HTERT RPE-1 (cell line): Measurements from ENCODE around the gene S100A4.

Experiments used
- in situ Hi-C: fragments of 300-500 bp; cut with MboI; formaldehyde crosslinking; loops from 4 replicates; pipeline ENCODE4 v1.14.3; 2020; ENCODE audit warnings: low sequenced_read_pairs

The S100A4 gene

DNA sequence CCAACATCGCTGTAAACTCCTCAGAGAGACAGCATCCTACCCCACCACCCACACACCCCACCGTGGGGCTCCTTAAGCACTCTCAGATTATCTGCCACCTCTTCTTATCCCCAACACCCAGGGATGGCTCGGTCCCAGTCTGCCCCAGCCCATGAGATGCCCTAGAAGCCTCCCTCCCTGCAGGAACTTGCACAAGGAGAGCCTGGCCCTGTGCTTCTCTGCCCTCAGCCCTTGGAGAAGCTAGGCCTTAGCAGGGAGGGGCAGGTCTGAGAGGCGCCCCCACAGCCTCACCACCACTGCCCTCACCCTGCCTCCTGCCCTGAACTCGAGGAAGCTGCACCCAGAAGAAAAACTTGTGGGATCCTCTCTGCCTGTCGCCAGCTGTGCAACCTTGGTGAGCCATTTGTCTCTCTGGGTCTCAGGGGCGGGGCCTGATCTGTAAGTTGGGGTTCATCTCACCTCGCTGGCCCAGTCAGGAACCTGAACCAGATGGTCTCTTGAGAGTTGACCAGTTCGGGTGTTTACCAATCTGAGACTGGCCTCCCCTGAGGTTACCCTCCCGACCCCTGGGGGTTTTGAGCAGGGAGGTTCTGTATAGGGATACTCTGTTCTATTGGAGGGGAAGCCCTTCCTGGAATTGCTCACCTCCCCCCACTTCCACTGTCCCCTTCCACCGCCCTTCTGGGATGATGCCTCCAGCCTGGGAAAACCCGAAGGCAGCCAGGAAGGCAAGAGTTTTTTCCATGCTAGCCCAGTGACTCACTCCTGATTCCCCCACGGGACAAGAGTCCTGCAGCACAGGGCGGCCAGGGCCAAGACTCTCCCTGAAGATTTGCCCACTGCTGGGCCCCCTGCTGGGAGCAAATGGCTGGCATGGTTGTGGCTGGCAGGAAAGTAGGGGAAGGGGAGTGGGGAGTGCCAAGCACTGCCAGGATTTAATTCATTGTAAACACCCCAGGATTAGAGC is 3.4 kb upstream of the S100A4 start, which contains the start of gene S100A3:
Gene S100A3 (minus strand): TSS at position 537 of the 967 bp plus-strand sequence. CDS start 773 bp downstream, outside the sequence.
- in situ Hi-C loops, result no loop called here

DNA sequence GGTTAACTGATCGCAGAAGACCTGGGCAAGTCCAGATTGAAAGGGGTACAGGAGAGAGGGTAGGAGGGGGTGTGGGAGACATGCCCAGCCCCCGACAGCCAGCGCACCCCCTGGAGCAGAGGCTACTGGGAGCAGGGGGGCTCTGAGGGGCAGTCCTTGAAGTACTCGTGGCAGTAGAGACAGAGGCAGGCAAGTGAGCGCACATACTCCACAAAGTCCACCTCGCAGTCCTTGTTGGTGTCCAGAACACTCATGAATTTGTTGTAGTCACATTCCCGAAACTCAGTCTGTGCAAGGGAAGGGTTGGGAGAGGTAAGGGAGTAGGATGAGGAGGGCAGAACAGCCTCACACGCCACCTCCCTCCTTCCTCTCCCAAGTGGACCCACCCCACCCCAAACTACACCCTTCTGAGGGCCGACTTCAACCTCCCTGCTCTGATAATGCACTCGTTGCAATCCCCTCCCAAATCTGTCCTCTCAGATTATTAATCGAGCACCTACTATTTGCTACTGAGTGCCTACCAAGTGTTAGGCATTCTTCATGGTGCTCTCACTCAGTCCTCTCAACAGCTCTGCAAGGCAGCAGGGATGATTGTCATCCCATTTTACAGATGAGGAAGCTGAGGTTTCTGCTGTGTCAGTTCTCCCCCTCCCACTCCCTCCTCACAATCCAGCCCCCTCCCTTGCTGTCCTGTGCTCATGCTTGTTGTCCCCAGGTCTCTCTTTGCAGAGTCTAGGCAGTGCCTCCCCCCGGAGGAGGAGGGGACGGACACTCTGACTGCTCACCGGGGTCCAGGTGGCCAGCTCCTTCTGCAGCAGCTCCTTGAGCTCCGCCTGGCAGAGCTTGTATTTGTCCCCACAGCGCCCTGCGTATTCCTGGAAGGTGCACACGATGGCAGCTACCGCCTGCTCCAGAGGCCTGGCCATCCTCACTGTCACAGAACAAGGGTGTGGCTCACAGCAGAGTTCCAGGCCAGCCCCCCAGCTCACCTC is 2.2 kb upstream of the S100A4 start:
- in situ Hi-C loops, result no loop called here

DNA sequence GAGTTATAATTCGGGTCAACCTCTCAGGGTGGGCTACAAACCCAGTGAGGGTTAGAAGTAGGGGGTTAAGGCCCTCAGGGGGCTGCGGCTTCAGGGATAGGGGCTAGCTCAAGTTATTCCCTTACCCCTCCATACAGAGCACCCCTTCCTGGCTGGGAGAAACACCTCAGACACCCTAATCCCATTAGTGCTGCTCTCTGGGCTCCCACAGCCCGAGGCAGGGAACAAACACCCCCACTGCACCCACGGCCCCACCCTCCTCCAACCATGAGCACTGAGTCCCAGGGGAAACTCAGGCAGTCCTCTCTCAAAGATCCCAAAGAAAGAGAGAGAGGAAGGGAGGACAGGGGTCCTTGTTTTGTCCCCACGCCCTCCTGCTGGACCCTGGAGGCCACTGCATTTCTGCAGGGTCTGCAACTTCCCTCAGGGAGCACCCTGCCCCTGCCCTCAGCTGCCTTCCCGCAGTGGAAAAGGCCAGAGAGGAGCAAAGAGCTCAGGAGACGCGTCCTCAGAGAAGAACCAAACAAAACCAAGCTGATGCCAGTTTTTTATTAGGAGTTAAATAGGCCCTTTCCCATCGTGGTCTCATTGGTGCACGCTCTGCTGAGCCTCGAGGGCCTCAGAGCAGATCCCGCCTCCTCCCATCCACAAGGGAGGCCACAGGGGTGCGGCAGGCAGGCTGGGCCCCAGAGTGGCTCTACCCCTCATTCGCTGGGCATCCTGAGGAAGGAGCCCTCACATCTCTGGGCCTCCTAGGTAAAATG is 1.4 kb upstream of the S100A4 start:
- in situ Hi-C loops, result no loop called here

DNA sequence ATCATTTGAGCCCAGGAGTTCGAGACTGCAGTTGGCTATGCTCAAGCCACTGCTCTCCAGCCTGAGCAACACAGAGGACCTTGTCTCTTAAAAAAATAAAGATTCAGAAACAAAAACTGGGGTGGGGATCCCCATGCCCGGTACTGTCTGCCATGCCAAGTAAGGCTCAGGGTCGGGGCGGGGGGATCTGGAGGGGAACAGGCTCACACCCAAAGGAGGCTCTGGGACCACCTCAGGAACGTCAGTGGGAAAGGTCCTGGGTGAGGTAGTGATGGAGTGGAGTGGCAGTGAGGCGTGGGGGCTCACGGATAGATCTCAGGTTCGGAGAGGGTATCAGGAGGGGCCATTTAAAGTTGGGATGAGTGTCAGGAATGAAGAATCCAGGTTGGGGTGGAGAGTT is 765 bp upstream of the S100A4 start:
- in situ Hi-C loops, result no loop called here

DNA sequence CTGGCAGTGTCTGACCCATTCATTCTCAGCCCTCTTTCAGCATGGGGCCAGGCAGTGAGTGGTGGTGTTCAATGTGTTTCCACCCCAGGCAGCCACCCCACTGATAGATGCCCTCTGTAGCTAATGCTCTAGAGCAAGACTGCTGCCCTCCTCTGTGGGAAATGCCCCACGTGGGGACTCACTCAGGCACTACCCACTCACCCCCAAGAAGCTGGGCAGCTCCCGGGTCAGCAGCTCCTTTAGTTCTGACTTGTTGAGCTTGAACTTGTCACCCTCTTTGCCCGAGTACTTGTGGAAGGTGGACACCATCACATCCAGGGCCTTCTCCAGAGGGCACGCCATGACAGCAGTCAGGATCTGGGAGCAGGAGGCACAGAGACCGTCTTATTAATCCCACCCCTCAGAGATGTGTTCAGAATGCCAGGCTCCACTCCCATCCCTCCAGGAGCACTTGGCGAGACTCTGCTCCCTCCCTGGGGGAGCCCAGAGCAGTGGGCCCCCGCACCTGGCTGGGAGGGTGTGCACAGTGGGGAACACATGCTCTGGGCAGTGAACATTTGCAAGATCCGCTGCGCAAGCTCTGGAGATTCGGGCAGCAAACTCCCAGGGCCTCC is 1.0 kb downstream of the S100A4 start:
- in situ Hi-C loops, result no loop called here

DNA sequence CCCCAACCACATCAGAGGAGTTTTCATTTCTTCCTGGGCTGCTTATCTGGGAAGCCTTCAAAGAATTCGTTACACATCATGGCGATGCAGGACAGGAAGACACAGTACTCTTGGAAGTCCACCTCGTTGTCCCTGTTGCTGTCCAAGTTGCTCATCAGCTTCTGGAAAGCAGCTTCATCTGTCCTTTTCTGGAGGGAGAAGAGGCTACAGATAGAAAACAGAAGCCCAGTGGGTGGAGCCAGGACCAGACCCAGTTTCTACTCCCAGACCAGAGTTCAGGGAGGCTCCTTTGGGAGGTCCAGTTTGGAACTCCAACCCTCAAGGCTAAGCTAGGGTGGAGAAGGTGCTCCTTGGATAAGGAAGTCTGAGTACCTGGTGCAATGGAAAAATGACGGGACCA is 1.9 kb downstream of the S100A4 start:
- in situ Hi-C loops, result no loop called here

DNA sequence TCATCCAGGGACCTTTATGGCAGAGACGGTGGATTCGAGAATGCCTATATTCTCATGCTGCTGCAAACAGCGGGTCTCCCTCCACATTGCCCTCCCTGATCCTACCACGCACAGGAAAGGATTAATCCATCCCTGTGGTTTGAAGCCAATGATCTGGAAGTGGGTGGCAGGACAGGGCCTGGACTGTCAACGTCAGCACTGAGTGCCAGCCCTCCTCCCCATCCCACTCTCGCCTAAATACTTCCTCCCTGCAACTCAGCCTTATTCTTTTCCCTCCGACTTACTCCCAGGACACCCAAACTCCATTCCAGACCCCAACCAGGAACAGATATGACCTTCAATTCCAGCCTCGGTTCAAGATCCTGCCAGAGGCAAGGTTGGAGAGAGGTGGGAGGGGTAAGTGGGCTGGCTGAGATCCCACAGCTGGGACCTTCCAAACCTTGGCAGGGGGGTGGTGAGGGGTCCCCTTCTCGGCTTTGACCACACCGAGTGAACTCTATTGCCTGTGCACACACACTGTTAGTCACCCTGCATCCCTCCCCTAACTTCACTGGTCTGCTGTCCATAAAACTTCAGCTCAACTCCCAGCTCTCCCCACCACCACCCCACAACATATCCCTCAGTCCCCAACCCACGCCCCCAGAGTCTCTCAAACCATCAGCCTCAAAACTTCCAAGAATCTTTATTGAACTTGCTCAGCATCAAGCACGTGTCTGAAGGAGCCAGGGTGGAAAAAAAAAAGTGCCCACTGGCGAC is 2.5 kb downstream of the S100A4 start:
- in situ Hi-C loops, result no loop called here

DNA sequence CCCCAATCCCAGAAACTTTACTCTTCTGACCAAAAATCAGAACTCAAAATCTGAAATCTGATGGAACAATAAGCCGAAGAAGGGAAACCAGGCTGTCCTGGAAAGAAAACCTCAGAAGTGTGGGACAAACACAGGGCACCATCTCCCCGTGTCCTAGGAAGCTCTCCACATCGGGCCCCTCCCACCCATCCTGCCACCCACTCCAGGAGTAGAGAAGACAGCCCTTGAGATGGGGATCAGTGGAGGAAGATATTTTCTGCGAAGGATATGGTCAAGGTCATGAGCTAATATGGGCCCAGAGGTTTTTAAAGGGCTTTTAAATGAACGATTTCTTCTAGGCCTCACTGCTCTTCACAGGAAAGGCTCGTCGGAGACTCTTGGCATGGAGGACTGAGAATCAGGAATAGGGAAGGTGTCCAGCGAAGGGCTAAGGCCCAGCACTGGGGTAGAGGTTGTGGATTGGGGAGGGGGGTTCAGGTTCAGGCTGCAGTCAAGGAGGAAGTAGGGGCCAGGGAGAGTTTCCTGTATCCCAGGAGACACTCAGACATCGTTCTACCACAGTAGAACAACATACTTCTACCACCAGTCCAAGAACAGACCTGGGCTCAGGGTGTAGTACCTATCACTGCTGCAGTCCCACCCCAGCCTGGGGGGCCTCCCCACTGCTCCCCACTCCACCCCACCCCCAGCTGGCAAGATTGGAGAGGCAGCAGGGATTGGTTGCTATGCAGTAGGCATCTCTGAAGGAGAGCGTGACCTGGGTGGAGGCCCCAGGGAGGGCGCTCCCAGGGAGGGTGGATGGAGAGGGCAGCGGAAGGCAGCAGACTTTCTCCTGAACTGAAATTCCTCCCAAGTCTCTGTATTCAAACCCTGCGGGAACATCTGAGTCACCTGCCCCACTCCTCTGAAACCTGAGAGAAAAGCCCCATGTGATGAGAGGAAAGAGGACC is 3.7 kb downstream of the S100A4 start:
- in situ Hi-C loops, result no loop called here

DNA sequence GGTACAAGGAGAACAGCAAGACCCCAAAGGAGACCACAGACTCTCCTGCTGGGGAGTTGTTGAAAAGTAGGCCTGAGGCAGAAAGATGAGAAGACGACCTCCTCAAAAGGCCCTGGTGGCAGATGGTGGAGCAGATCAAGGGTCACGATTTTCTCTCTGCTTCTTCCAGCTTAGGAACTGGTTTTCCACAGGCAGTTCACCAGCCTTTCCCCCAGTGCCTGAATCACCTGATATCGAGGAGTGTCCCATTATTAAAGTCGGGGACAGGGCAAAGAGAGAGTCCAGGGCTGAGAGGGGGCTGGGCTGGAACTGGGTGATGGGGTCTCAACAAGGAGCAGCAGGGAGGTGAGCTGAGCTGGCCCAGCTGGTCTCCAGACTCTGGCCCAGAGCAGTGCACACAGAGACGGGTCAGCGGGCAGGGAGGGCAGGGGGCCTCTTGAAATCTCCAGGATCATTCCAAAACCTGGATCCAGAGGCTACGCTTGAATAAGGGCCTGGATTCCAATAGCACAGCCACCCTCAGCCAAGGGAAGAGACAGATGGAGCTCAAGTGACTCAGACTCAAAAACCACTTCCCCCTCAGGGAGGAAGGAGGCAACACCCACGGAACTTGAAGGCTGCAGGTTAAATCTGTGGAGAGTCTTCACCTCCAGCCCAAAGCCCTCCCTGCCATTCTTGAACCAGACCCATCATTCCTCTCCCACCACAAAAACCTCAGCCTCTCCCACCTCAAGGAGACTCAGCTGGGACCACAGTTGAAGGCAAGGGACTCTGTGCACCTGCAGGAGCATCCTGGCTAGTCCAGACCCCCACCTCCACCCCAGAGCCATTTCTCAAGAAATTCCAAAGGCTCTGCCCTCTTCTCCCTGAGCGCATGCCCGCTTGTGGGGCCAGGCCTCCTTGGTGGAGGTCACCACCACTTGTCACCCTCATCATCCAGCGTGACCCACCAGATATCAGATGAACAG is 4.9 kb downstream of the S100A4 start, which contains the start of gene S100A5:
Gene S100A5 (minus strand): TSS at position 541 of the 968 bp plus-strand sequence. CDS start 743 bp downstream, outside the sequence.
- in situ Hi-C loops, result no loop called here

DNA sequence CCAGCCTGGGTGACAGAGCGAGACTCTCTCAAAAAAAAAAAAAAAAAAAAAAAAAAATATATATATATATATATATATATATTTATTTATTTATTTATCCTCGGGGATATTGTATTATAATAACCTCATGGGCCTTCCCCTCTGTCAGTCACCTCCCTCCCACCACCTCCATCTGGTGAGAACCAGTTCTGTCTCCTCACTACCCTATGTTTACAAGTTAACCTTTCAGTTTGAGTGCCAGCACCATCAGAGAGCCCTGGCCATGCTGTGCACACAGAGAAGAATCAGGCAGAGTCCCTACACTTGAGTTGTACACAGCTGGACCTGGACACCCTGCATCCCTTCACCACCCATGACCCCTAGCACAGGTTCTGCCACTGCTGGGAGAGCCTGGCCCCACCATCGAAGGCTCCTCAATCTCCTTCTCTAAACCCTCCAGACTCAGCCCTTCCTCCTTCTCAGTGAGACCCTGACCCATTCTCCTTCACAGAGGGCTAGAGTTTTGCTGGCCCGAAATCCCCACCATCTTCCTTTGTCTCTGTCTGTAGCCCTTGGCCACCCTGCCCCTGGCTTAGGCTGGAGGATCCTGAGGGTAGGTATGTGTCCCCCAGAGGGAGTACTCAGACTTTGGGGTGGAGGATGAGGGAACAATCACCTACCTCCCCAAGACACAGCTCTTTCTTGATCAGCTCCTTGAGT is 6.1 kb downstream of the S100A4 start:
- in situ Hi-C loops, result no loop called here

DNA sequence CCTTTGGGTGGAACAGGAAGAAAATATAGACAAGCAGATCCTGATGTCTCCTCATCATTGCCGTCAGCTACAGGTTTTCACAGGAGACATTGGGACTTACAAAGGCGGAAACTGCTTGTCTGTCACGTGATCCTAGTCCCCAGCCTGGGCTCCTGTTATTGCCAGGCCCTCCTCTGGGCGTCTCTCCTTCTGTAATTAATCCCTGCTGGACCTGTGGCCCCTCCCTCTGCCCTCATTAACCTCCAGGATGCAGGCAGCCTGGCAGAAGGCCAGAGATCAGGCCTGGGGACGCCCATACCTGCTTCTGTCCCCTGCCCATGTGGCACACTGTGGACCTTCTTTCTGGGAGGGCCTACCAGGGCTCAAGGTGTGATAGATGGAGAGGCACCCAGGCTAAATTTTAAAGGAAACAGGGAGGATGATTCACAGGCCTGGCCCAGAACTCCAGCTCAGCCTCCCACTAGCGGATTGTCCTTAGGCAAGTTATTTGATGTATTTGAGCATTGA is 7.2 kb downstream of the S100A4 start:
- in situ Hi-C loops, result no loop called here

DNA sequence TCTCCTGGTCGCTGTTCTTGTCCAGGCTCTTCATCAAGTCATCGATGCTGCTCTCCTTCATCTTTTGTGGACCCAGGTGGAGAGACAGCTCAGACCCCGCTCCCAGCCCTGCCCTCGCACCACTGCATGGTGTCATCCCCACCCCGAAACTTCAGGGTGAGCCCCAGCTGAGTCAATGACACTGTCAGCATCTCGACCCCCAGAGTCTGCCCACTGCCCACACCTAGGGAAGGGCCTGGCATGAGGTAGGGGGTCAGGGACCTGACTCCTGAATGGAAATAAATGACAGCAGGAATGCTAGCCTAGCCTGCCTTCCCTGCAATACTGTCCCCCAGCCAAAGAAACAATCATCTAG is 8.3 kb downstream of the S100A4 start:
- in situ Hi-C loops, result no loop called here

DNA sequence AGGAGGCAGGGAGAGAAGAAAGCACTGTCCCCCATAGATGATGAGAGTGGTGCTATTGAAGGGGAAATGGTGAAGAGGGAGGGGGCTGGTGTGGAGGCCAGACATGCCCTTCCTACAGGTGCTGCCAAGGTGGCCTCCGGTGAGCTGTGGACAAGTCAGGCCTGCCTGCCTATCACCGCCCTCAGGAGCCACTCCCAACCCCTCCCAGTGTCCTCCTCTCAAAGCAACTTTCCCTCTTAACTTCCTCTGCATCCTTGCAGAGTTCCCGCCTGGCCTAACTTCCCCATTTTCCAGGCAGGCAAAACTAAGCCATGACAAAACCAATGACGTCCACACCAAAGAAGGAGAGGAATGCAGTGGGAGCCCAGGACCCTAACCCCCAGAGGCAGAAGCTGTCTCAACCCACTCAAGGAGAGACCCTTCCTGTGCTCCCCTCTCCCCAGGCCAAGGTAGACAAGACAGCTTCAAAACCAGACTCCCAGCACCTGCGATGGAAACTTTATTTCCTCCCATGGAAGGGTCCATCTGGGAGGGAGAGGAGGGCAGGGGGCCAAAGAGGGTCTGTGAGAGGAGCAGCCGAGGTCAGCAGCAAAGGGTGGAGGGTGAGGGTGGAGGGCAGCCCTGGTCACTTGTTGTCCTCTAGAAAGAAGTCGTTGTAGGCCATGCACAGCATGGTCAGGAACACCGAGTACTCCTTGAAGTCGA is 8.8 kb downstream of the S100A4 start:
- in situ Hi-C loops, result no loop called here

DNA sequence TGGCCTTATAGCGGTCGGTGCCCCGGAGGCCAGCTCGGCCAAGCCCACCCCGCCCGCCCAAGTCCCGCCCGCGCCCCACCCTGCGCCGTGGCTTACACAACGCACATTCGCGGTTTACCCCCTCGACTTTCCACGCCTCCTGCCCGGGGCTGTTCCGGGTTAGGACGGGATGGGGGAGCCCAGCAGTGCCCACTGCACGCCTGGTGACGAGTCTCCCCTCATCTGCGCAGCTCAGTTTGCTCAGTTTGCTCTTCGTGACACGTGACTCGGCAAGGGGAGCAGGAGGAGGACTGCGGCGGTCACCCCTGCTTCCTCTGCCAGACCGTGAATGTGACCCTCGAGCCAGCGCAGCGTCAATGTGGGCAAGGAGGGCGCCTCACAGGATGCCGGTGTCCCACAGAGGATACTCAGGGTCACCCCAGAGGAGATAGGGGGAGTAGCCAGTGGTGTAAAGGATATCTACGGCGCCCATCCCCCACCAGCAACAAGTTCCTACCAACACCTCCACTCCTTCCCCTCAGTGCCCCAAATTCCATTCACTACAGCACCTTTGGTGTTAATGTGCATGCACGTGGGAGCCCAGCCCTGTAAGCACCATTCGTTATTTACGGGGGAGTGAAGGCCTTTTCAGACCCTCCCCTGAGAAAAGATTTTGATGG is 9.5 kb downstream of the S100A4 start:
- in situ Hi-C loops, result no loop called here
